Body of pancreas (tissue), 4 donors: ENCODE data around the gene ZBTB47.

ENCODE experiments used
- POLR2A ChIP-seq, 3 donors: fragments of 450-650 bp; IDR thresholded peaks; one replicate each; pipeline ENCODE4 v1.6.1; 2016; ENCODE audit warnings: antibody characterized with exemption in 3 of 3, mild to moderate bottlenecking in 2 of 3
- TF ChIP-seq, protein P1 (sequence below), 7 experiments: fragments of 450-650 bp in 4 of 7; fragments of 200-600 bp in 3 of 7; sonication (generic) in 3 of 7; IDR thresholded peaks; one replicate each; pipeline ENCODE4 v1.5.1; 2016 to 2019; ENCODE audit warnings: antibody characterized with exemption in 7 of 7

- TF ChIP-seq, protein P1, sequence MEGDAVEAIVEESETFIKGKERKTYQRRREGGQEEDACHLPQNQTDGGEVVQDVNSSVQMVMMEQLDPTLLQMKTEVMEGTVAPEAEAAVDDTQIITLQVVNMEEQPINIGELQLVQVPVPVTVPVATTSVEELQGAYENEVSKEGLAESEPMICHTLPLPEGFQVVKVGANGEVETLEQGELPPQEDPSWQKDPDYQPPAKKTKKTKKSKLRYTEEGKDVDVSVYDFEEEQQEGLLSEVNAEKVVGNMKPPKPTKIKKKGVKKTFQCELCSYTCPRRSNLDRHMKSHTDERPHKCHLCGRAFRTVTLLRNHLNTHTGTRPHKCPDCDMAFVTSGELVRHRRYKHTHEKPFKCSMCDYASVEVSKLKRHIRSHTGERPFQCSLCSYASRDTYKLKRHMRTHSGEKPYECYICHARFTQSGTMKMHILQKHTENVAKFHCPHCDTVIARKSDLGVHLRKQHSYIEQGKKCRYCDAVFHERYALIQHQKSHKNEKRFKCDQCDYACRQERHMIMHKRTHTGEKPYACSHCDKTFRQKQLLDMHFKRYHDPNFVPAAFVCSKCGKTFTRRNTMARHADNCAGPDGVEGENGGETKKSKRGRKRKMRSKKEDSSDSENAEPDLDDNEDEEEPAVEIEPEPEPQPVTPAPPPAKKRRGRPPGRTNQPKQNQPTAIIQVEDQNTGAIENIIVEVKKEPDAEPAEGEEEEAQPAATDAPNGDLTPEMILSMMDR (IDR thresholded peaks at IDR 0.05), result no peak
- no peak for TF ChIP-seq POLR2A (IDR thresholded peaks at IDR 0.05)
Measured at GRCh38 chr3:42704136-42704841, 50.8 kb downstream of the ZBTB47 start.
